Neural cell (in vitro differentiated cells): ENCODE data around the gene ABHD5. TPM values are rescaled to one million over a fixed set of nuclear protein-coding genes. Genes with fewer than 3 reads are reported as not detected.

Experiments used
- H2AFZ ChIP-seq: fragments of 200-600, 300-800 bp; sonication (generic), shearing (Covaris generic); 2 replicates; pipeline ENCODE4 v1.6.0; 2014; ENCODE audit warnings: low read depth, mild to moderate bottlenecking, antibody characterized with exemption, low read length, moderate library complexity
- H3F3A ChIP-seq: fragments of 200-600 bp; shearing (Covaris generic); 2 replicates; pipeline ENCODE4 v1.6.1; 2016; ENCODE audit warnings: mild to moderate bottlenecking, moderate library complexity, mixed read lengths, antibody characterized with exemption, low read length; ENCODE audit not compliant: insufficient read depth, poor library complexity, severe bottlenecking
- H3K27ac ChIP-seq: fragments of 200-600, 300-800 bp; sonication (generic), shearing (Covaris generic); 2 replicates; pipeline ENCODE4 v1.5.1; 2014; ENCODE audit warnings: mild to moderate bottlenecking, low read length, moderate library complexity
- H3K27me3 ChIP-seq: fragments of 300-800, 200-600 bp; sonication (generic), shearing (Covaris generic); 2 replicates; pipeline ENCODE4 v1.6.0; 2014; ENCODE audit warnings: mild to moderate bottlenecking, low read depth, low read length, moderate library complexity; ENCODE audit not compliant: insufficient read depth
- H3K36me3 ChIP-seq: fragments of 300-800, 200-600 bp; sonication (generic), shearing (Covaris generic); 2 replicates; pipeline ENCODE4 v1.5.1; 2014; ENCODE audit warnings: mild to moderate bottlenecking, antibody characterized with exemption, low read length, moderate library complexity; ENCODE audit not compliant: insufficient read depth
- H3K4me2 ChIP-seq: fragments of 300-800, 200-600 bp; sonication (generic), shearing (Covaris generic); 2 replicates; pipeline ENCODE4 v1.6.0; 2014; ENCODE audit warnings: mild to moderate bottlenecking, low read length
- H3K4me3 ChIP-seq: fragments of 300-800, 200-600 bp; sonication (generic), shearing (Covaris generic); 2 replicates; pipeline ENCODE4 v1.5.1; 2014; ENCODE audit warnings: mild to moderate bottlenecking, low read length, moderate library complexity
- H3K79me2 ChIP-seq: fragments of 200-600 bp; shearing (Covaris generic); replicated peaks from 2 replicates; pipeline ENCODE4 v1.6.0; 2014; ENCODE audit warnings: mild to moderate bottlenecking, low read length, moderate library complexity; ENCODE audit not compliant: insufficient read depth
- H3K9ac ChIP-seq: fragments of 300-800, 200-600 bp; sonication (generic), shearing (Covaris generic); 2 replicates; pipeline ENCODE4 v1.6.1; 2016; ENCODE audit warnings: mild to moderate bottlenecking, low read length, mixed read lengths
- H3K9me2 ChIP-seq: fragments of 200-600 bp; shearing (Covaris generic); 2 replicates; pipeline ENCODE4 v1.6.1; 2016; ENCODE audit warnings: mild to moderate bottlenecking, low read length, mixed read lengths; ENCODE audit not compliant: insufficient read depth
- H3K9me3 ChIP-seq: fragments of 200-600, 300-800 bp; sonication (generic), shearing (Covaris generic); 2 replicates; pipeline ENCODE4 v1.6.1; 2016; ENCODE audit warnings: mild to moderate bottlenecking, mixed run types, low read length, moderate library complexity, mixed read lengths
- H4K20me1 ChIP-seq: fragments of 200-600 bp; shearing (Covaris generic); 2 replicates; pipeline ENCODE4 v1.6.1; 2016; ENCODE audit warnings: mild to moderate bottlenecking, mixed run types; ENCODE audit not compliant: insufficient read depth
- CTCF ChIP-seq: fragments of 450-650 bp; IDR thresholded peaks from 2 replicates; pipeline ENCODE4 v1.5.1; 2014; ENCODE audit warnings: antibody characterized with exemption, mild to moderate bottlenecking, moderate library complexity; ENCODE audit not compliant: poor library complexity, severe bottlenecking
- EP300 ChIP-seq: fragments of 450-650 bp; conservative IDR thresholded peaks from 2 replicates; pipeline ENCODE4 v1.6.1; 2014; ENCODE audit warnings: antibody characterized with exemption, mild to moderate bottlenecking, moderate library complexity; ENCODE audit not compliant: poor library complexity, severe bottlenecking
- EZH2 ChIP-seq: fragments of 200-600, 300-800 bp; shearing (Covaris generic), sonication (generic); IDR thresholded peaks from 2 replicates; pipeline ENCODE4 v1.6.1; 2014; ENCODE audit warnings: antibody characterized with exemption, low read length, borderline replicate concordance, mild to moderate bottlenecking; ENCODE audit not compliant: insufficient read depth, poor library complexity, severe bottlenecking
- MXI1 ChIP-seq: fragments of 450-650 bp; conservative IDR thresholded peaks from 2 replicates; pipeline ENCODE4 v1.6.1; 2014; ENCODE audit warnings: antibody characterized with exemption, mild to moderate bottlenecking; ENCODE audit not compliant: poor library complexity, severe bottlenecking
- POLR2AphosphoS5 ChIP-seq: IDR thresholded peaks from 2 replicates; pipeline ENCODE4 v1.6.1; 2012
- RAD21 ChIP-seq: fragments of 450-650 bp; conservative IDR thresholded peaks from 2 replicates; pipeline ENCODE4 v1.6.1; 2014; ENCODE audit warnings: antibody characterized with exemption, mild to moderate bottlenecking, moderate library complexity
- REST ChIP-seq: IDR thresholded peaks from 2 replicates; pipeline ENCODE4 v1.6.1; 2012; ENCODE audit warnings: borderline replicate concordance
- SMC3 ChIP-seq: fragments of 450-650 bp; conservative IDR thresholded peaks from 2 replicates; pipeline ENCODE4 v1.6.1; 2014; ENCODE audit warnings: antibody characterized with exemption, mild to moderate bottlenecking, moderate library complexity; ENCODE audit not compliant: poor library complexity
- TAF1 ChIP-seq: IDR thresholded peaks from 2 replicates; pipeline ENCODE4 v1.6.1; 2012; ENCODE audit warnings: low read depth
- polyA plus RNA-seq: library from polyadenylated mRNA; depleted of rRNA; stranded (reverse); fragments of >200 nt; gene quantifications from 2 replicates; pipeline ENCODE4 v1.2.3, GENCODE V29; 2014

ABHD5 gene
- polyA plus RNA-seq, 1 donor from 2014 or later, result 26.6 TPM

DNA sequence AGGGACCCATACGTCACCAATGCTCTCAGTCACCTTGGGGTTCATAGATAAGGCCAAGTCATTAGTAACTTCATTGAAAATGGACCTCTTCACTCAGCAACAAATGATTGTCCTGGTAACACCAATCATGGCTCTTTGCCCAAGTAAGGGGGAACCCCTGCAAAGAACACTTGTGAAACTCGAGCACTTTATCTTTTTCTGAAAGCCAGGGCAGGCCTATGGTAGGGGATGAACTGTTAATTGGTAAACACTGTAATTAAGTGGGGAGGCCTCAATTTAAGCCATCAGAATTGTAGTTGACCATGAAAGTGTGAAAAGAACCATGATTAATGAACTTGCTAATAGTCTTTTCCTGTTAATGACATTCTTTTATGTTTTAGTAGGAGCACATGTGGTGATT lies 73.3 kb downstream of the ABHD5 start:
- Histone ChIP-seq H3K36me3 (no peaks in the 10 kb centered on the region), H3K4me3 (no peak overlapping the region), H3K27ac (no peak overlapping the region), H3K9me3 (no peaks in the 10 kb centered on the region), H3K27me3 (no peaks in the 10 kb centered on the region), H3K79me2 (no peaks in the 10 kb centered on the region), H3F3A (no peaks in the 10 kb centered on the region), H4K20me1 (no peaks in the 10 kb centered on the region), H3K4me2 (no peak overlapping the region), H3K9me2 (no peaks in the 10 kb centered on the region), H3K9ac (no peak overlapping the region), H2AFZ (no peak overlapping the region)
- no peak for TF ChIP-seq EP300
- TF ChIP-seq REST, result no peak
- no peak for TF ChIP-seq CTCF
- TF ChIP-seq MXI1, result no peak
- TF ChIP-seq SMC3, result no peak
- TF ChIP-seq POLR2AphosphoS5, result no peak
- no peak for TF ChIP-seq RAD21
- TF ChIP-seq EZH2, result no peak
- no peak for TF ChIP-seq TAF1

DNA sequence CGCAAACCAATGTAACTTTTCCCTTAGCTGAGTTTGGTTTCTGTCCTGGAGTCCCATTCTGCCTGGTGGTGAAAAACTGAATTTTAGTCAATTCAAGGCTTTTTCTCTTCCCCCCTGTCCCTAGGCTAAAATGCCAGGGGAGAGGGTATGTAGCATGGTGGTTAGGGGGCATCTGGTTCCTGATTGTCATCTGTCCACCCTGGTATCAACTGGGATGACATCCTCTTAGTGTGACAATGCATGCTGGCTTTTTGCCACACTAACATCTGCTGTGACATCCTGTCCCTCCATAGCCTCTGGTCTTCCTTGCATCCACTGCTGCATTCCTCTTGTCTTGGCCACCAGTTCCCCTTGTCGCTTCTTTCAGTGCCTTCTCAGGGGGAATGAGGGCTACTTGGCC lies 73.7 kb downstream of the ABHD5 start:
- H2AFZ ChIP-seq, result no peak overlapping the region
- no peak overlapping the region for H3K4me2 ChIP-seq
- H3F3A ChIP-seq, result no peaks in the 10 kb centered on the region
- H3K9ac ChIP-seq, result no peak overlapping the region
- TF ChIP-seq TAF1 (no peak), EZH2 (no peak), EP300 (no peak), MXI1 (no peak), REST (no peak), RAD21 (no peak), CTCF (no peak), SMC3 (no peak), POLR2AphosphoS5 (no peak)
- no peak overlapping the region for H3K27ac ChIP-seq
- no peak overlapping the region for H3K4me3 ChIP-seq
- H3K79me2 ChIP-seq, result no peaks in the 10 kb centered on the region
- no peaks in the 10 kb centered on the region for H3K9me2 ChIP-seq
- no peaks in the 10 kb centered on the region for H4K20me1 ChIP-seq
- no peaks in the 10 kb centered on the region for H3K27me3 ChIP-seq
- no peaks in the 10 kb centered on the region for H3K36me3 ChIP-seq
- H3K9me3 ChIP-seq, result no peaks in the 10 kb centered on the region
